Nephron (organoid): Measurements from ENCODE around the gene MFRP.

Source experiments
- H3K27ac Mint-ChIP-seq, 3 experiments: 2 replicates each; pipeline ENCODE4 v1.8.0; 2020; ENCODE audit warnings: mixed read lengths in 3 of 3, mild to moderate bottlenecking in 2 of 3, moderate library complexity in 1 of 3
- H3K27me3 Mint-ChIP-seq: 2 replicates; pipeline ENCODE4 v1.8.0; 2021; ENCODE audit warnings: low read depth, mild to moderate bottlenecking, moderate library complexity, mixed read lengths
- H3K36me3 Mint-ChIP-seq: 2 replicates; pipeline ENCODE4 v1.8.0; 2020; ENCODE audit warnings: low read depth, mixed read lengths
- H3K4me1 Mint-ChIP-seq: 2 replicates; pipeline ENCODE4 v1.8.0; 2020; ENCODE audit warnings: mixed read lengths
- H3K4me3 Mint-ChIP-seq, 3 experiments: 2 replicates each; pipeline ENCODE4 v1.8.0; 2020; ENCODE audit warnings: mild to moderate bottlenecking in 3 of 3, mixed read lengths in 3 of 3, moderate library complexity in 2 of 3
- H3K9me3 Mint-ChIP-seq: 2 replicates; pipeline ENCODE4 v1.8.0; 2020; ENCODE audit warnings: mixed read lengths
- TF ChIP-seq, protein P1 (sequence below), 3 experiments: fragments of 200-600 bp; sonication (generic); IDR thresholded peaks; one replicate each; pipeline ENCODE4 v1.5.0; 2021; ENCODE audit warnings: antibody characterized with exemption in 3 of 3; ENCODE audit not compliant: unreplicated experiment in 3 of 3

The MFRP gene

DNA sequence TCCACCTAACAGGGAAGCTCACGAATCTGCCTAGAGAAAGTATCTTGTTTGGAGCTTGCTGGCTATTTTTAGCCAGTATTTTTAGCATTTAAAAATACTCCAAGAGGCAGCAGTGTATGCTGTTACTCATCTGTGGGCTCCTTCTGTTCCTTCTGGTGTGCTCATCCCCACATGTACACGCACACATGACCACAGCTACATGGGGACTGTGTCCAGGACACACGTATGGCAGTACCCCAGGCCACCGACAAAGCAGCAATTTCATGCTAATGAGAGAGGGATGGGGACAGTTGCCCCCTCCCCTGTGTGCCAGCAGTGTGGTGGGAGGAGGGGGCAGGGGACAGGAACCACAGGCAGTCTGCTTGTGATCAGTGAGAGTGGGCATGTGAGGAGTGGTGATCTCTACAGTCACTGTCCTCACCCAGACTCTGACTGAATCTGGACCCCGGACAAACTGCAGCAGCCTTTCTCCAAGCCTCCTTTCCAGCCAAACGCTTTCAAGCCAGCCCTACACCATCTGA is 18.6 kb upstream of the MFRP start:
- peaks cover 81% of the 10 kb centered on the region for H3K4me1 Mint-ChIP-seq
- H3K4me3 Mint-ChIP-seq: peak overlapping the region; percentile 86 to 91 (median 90)
- H3K9me3 Mint-ChIP-seq: no peaks in the 10 kb centered on the region
- peak overlapping the region; percentile 30 to 84 (median 77) for H3K27ac Mint-ChIP-seq
- TF ChIP-seq, protein P1, sequence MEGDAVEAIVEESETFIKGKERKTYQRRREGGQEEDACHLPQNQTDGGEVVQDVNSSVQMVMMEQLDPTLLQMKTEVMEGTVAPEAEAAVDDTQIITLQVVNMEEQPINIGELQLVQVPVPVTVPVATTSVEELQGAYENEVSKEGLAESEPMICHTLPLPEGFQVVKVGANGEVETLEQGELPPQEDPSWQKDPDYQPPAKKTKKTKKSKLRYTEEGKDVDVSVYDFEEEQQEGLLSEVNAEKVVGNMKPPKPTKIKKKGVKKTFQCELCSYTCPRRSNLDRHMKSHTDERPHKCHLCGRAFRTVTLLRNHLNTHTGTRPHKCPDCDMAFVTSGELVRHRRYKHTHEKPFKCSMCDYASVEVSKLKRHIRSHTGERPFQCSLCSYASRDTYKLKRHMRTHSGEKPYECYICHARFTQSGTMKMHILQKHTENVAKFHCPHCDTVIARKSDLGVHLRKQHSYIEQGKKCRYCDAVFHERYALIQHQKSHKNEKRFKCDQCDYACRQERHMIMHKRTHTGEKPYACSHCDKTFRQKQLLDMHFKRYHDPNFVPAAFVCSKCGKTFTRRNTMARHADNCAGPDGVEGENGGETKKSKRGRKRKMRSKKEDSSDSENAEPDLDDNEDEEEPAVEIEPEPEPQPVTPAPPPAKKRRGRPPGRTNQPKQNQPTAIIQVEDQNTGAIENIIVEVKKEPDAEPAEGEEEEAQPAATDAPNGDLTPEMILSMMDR (IDR thresholded peaks at IDR 0.05; ENCODE audit: unreplicated experiment in 3 of 3): no peak
- peaks cover 6% of the 10 kb centered on the region for H3K36me3 Mint-ChIP-seq
- H3K27me3 Mint-ChIP-seq: peaks cover 28% of the 10 kb centered on the region

DNA sequence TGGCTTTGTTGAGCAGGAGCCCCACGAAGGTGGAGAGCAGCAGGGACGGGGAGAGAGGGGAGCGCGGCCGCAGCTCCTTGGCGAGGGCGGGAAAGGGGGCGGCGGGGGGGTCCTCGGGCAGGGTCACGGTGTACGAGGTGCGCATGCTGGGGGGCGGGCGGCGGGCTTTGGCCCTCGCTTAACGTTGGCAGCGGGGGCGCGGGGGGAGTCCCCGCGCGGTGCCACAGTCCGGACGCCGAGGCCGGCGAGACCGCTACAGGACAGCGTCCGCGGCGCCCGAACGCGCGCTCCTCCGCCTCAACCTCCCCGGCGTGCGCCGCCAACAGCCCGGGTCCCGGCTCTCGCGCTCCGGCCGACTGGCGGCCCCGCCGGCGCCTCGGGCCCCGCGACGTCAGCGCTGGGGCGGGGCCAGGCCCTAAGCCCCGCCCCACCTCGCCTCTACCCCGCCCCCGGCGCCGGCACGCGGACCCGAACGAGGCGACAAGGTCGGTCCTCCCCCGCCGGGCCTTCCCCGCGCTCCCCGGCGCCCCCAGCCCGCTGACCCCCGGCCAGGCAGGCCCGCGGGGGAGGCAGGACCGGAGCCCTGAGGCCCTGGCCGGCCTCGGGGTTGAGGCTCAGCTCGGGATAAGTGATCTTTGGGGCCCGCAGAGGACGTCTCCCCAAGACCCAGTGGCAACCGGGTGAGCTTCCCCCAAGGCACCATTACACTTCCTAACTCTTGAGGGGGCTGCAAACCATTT is 17.5 kb upstream of the MFRP start:
- H3K4me1 Mint-ChIP-seq: peaks cover 81% of the 10 kb centered on the region

DNA sequence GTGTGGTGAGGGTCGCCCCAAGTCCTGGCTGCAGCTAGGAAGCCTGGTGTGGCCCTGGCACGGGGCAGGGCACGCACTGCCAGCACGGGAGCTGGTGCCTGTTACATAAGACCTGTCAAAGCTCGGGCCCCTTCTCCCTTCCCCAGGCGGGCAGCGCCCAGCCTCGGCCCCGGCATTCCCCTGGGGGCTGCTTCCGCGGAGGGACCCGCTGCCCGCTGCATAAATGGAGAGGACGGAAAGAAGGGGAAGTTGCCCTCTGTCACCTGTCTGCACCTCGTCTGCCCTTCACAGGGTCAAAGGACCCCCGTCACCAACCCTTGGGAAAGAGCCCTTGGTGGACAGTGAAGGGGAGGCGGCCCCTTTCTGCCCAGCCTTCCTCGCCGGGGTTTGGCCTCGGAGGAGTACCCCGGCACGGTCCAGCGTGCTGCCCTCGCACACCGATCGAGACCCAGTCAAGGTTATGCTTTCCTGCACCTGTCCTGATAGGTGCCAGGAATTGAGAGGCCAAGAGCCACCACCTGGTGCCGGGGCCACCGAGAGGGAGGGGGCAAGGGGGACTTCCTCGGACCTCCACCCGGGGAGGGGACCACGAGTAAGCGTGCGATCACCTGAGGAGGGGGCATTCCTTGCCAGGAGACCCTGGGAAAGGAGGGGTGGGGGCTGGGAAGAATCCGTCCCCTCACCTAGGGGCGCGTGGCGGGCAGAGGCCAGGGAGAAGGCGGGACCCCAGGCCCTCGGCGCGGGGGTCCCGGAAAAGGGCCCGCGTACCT is 16.8 kb upstream of the MFRP start:
- Mint-ChIP-seq H3K9me3 (no peaks in the 10 kb centered on the region), H3K27ac (peak overlapping the region in 1 of 3 experiments; percentile 90), H3K4me3 (peak overlapping the region; percentile 77 to 87 (median 82)), H3K27me3 (peaks cover 36% of the 10 kb centered on the region), H3K4me1 (peaks cover 74% of the 10 kb centered on the region), H3K36me3 (peaks cover 19% of the 10 kb centered on the region)
- TF ChIP-seq, protein P1 (IDR thresholded peaks at IDR 0.05; ENCODE audit: unreplicated experiment in 3 of 3): no peak

More for the DNA sequence above, 17.5 kb upstream of the MFRP start:
- Mint-ChIP-seq H3K9me3 (no peaks in the 10 kb centered on the region), H3K27me3 (peaks cover 32% of the 10 kb centered on the region), H3K36me3 (peaks cover 12% of the 10 kb centered on the region), H3K4me3 (peak overlapping the region; percentile 86 to 91 (median 90)), H3K27ac (peak overlapping the region; percentile 30 to 84 (median 73))
- TF ChIP-seq, protein P1 (IDR thresholded peaks at IDR 0.05; ENCODE audit: unreplicated experiment in 3 of 3): no peak

DNA sequence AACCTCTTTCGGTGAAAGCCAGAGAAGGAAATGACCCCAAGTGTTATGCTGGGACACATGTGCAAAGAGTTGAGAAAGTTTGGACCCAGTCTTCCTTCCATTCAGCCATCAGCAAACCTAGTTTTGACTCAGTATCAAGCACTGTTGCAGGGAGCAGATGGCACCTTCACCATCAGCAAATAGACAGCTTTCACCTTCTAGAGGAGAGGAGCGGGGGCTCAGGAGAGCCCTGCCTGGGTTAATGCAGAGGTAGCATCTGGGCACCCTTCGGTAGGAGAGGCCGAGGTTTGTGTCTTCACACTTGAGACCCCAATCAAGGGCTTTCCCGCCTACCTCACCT is 16.2 kb upstream of the MFRP start:
- Mint-ChIP-seq H3K9me3 (no peaks in the 10 kb centered on the region), H3K4me1 (peaks cover 70% of the 10 kb centered on the region), H3K36me3 (peaks cover 22% of the 10 kb centered on the region), H3K4me3 (peak overlapping the region; percentile 77 to 87 (median 82)), H3K27me3 (peaks cover 38% of the 10 kb centered on the region), H3K27ac (peak overlapping the region; percentile 74 to 90 (median 83))
- TF ChIP-seq, protein P1 (IDR thresholded peaks at IDR 0.05; ENCODE audit: unreplicated experiment in 3 of 3): no peak

DNA sequence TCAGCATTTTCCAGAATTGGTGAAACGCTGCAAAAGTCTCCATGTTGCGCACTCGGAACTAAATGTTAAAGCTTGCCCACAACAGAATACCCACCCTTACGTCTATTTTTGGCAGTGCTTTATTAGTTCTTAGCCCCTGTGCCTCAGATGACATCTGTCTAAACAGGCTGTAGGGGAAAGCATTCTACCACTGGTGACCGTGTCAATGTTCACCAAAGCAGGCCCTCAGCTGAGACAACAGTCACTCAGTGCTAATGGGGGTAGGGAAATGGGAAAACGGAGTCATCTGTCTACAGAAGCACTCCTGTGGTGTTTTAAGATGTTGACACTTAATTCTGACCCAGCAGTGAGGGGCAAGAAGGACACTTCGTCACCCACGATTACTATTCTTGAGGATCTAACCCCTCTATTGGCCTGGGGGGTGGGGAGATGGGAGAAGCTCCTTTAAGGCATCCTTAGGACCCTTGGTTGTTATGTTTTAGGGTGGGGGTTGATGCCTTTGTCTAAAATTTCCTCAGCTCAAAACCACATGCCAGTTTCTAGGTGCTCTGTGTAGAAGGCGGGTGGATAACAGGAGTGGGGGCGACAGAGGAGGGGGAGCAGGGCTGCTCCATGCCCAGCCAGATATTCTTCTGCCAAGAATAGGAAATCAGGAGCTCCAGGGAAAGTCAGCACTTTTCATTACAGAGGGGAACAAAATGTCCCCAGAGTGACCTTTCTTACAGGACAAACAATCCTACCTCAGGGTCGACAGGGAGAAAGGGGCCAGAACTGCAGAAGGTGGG is 15.6 kb upstream of the MFRP start:
- Mint-ChIP-seq H3K27ac (peak overlapping the region; percentile 74 to 90 (median 83)), H3K9me3 (no peaks in the 10 kb centered on the region), H3K4me3 (peak overlapping the region; percentile 77 to 87 (median 82)), H3K27me3 (peaks cover 44% of the 10 kb centered on the region), H3K4me1 (peaks cover 70% of the 10 kb centered on the region), H3K36me3 (peaks cover 27% of the 10 kb centered on the region)
- TF ChIP-seq, protein P1 (IDR thresholded peaks at IDR 0.05; ENCODE audit: unreplicated experiment in 3 of 3): no peak
